Keratinocyte (primary cell): ENCODE results near the gene TYW1. TPM values are rescaled to one million over a fixed set of nuclear protein-coding genes. Genes with fewer than 3 reads are reported as not detected.
"Not testable (repeated sequence)": the region's sequence is repeated elsewhere in the genome, so short reads cannot be mapped to it uniquely, and the experiment has no call there.

Experiments used
- DNase-seq: peaks from one replicate; pipeline ENCODE4 v3.0.0-alpha.2; 2011; ENCODE audit warnings: low read depth, missing footprints, low spot score
- FAIRE-seq: peaks from 2 replicates; lab custom pipeline; 2011; peaks lifted over from hg19 to GRCh38; lab: Jason Lieb, UNC
- H2AFZ ChIP-seq: 2 replicates; pipeline ENCODE4 v1.6.0; 2012; ENCODE audit warnings: low read length, control low read depth, inconsistent platforms; ENCODE audit not compliant: control insufficient read depth
- H3K27ac ChIP-seq: 2 replicates; pipeline ENCODE4 v1.5.1; 2011; ENCODE audit warnings: low read length; ENCODE audit not compliant: control insufficient read depth, insufficient read depth
- H3K27me3 ChIP-seq: 3 replicates; pipeline ENCODE4 v1.6.0; 2011; ENCODE audit warnings: low read length; ENCODE audit not compliant: control insufficient read depth, insufficient read depth; ENCODE audit errors: extremely low read depth
- H3K36me3 ChIP-seq, 2 experiments: 2 replicates in 1 of 2; 3 replicates in 1 of 2; pipeline ENCODE4 v1.5.1; 2011; ENCODE audit warnings: low read length in 2 of 2, mild to moderate bottlenecking in 1 of 2; ENCODE audit not compliant: control insufficient read depth in 2 of 2, insufficient read depth in 2 of 2; ENCODE audit errors: extremely low read depth in 1 of 2
- H3K4me1 ChIP-seq: 3 replicates; pipeline ENCODE4 v1.5.1; 2011; ENCODE audit warnings: low read length; ENCODE audit not compliant: control insufficient read depth, insufficient read depth; ENCODE audit errors: extremely low read depth
- H3K4me2 ChIP-seq: 3 replicates; pipeline ENCODE4 v1.6.0; 2011; ENCODE audit warnings: low read depth, low read length; ENCODE audit not compliant: control insufficient read depth, insufficient read depth; ENCODE audit errors: extremely low read depth
- H3K4me3 ChIP-seq, 3 experiments: fragments of 200-600 bp in 1 of 3; sonication (generic) in 1 of 3; 2 replicates in 2 of 3; 3 replicates in 1 of 3; pipeline ENCODE4 v1.5.1; 2011 to 2016; ENCODE audit warnings: low read length in 3 of 3, mild to moderate bottlenecking in 3 of 3, control low read depth in 2 of 3, inconsistent platforms in 1 of 3, low read depth in 1 of 3, mixed read lengths in 1 of 3, mixed run types in 1 of 3, moderate library complexity in 1 of 3; ENCODE audit not compliant: control insufficient read depth in 2 of 3, insufficient read depth in 2 of 3; ENCODE audit errors: extremely low read depth in 1 of 3
- H3K79me2 ChIP-seq: 2 replicates; pipeline ENCODE4 v1.6.0; 2012; ENCODE audit warnings: low read length; ENCODE audit not compliant: control insufficient read depth, insufficient read depth
- H3K9ac ChIP-seq: 3 replicates; pipeline ENCODE4 v1.6.0; 2011; ENCODE audit warnings: low read length; ENCODE audit not compliant: control insufficient read depth, insufficient read depth; ENCODE audit errors: extremely low read depth
- H3K9me1 ChIP-seq: 3 replicates; pipeline ENCODE4 v1.6.0; 2011; ENCODE audit warnings: low read length; ENCODE audit not compliant: control insufficient read depth, insufficient read depth; ENCODE audit errors: extremely low read depth
- H3K9me3 ChIP-seq: 2 replicates; pipeline ENCODE4 v1.5.1; 2012; ENCODE audit warnings: low read depth, low read length; ENCODE audit not compliant: control insufficient read depth
- H4K20me1 ChIP-seq: 3 replicates; pipeline ENCODE4 v1.6.0; 2011; ENCODE audit warnings: low read length; ENCODE audit not compliant: control insufficient read depth, insufficient read depth; ENCODE audit errors: extremely low read depth
- CTCF ChIP-seq, 3 experiments: IDR thresholded peaks in 1 of 3; conservative IDR thresholded peaks in 1 of 3; optimal IDR thresholded peaks in 1 of 3; 2 replicates in 2 of 3; 3 replicates in 1 of 3; pipeline versions ENCODE3 to v1.5.1; 2011; ENCODE audit warnings: low read length in 3 of 3, mild to moderate bottlenecking in 3 of 3, moderate library complexity in 2 of 3, control low read depth in 1 of 3, inconsistent platforms in 1 of 3; ENCODE audit not compliant: insufficient read depth in 2 of 3; ENCODE audit errors: extremely low read depth in 1 of 3
- EZH2 ChIP-seq: IDR thresholded peaks from one replicate; pipeline ENCODE4 v1.6.1; 2012; ENCODE audit warnings: inconsistent platforms, mild to moderate bottlenecking, low read length, moderate library complexity
- dilution Hi-C: fragments of 300-500 bp; cut with MboI; formaldehyde crosslinking; loops from one replicate; pipeline ENCODE4 v1.7.0; 2020; ENCODE audit warnings: low sequenced_read_pairs; ENCODE audit not compliant: extremely low pct_ligation_motif_present
- polyA plus RNA-seq, 5 experiments: library from polyadenylated mRNA; depleted of rRNA in 3 of 5; stranded (reverse) in 3 of 5; stranded (forward) in 1 of 5; unstranded in 1 of 5; fragments of >200 nt; gene quantifications; 1 replicate in 1 of 5; 2 replicates in 3 of 5; 3 replicates in 1 of 5; pipeline versions ENCODE4 v1.2.1 to v1.2.3, GENCODE V29; 2011 to 2012; ENCODE audit warnings: missing spikeins in 2 of 5, low read depth in 1 of 5, low replicate concordance in 1 of 5

The TYW1 gene
- polyA plus RNA-seq, 1 donor (not counting 4 experiments of a cell fraction or from before 2014, with no cell fraction given): 16.4 TPM

- DNase-seq: no peak
Measured at GRCh38 chr7:66970310-66970709, 26.3 kb upstream of the TYW1 start.

DNA sequence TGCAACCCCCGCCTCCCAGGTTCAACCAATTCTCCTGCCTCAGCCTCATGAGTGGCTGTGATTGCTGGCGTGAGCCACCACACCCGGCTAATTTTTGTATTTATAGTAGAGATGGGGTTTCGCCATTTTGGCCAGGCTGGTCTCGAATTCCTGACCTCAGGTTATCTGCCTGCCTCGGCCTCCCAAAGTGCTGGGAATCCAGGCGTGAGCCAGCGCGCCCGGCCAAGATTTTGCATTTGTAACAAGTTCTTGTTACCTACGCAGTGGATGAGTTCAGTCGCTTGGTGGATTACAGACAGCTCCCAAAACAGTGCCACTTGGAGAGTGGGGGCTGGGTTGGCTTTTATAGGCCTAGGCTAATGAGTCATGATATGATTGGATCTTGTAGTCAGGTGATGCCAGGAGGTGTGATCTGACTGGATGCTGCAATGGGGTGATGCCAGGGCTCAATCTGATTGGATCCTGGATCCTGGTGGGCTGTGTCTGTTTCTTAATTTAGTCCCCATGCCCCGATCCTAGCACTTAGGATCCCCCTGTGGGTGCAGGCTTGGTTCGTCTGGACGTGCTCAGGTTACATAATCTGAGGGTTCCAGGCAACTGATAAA lies 21.5 kb upstream of the TYW1 start:
- Histone ChIP-seq H3K9me1 (no peaks in the 10 kb centered on the region), H3K4me3 (no peak overlapping the region), H3K36me3 (no peaks in the 10 kb centered on the region), H3K9ac (no peak overlapping the region), H3K4me2 (no peak overlapping the region), H2AFZ (no peak overlapping the region), H3K4me1 (no peaks in the 10 kb centered on the region), H3K79me2 (no peaks in the 10 kb centered on the region), H3K27ac (no peak overlapping the region), H4K20me1 (no peaks in the 10 kb centered on the region), H3K9me3 (peaks cover 2% of the 10 kb centered on the region), H3K27me3 (no peaks in the 10 kb centered on the region)
- TF ChIP-seq CTCF (optimal IDR thresholded peaks at IDR 0.05 in 1 of 3, IDR thresholded peaks at IDR 0.05 in 1 of 3, conservative IDR thresholded peaks at IDR 0.05 in 1 of 3; ENCODE audit: extremely low read depth in 1 of 3, insufficient read depth in 2 of 3, low read length in 3 of 3) (no peak), EZH2 (no peak)
- dilution Hi-C loops: no loop called here
- DNase-seq (no peak), FAIRE-seq (no peak)

More at GRCh38 chr7:66970310-66970709, 26.3 kb upstream of the TYW1 start:
- H3K36me3 ChIP-seq: no peaks in the 10 kb centered on the region
- H3K27ac ChIP-seq: no peak overlapping the region
- H2AFZ ChIP-seq: no peak overlapping the region
- dilution Hi-C loops: no loop called here
- TF ChIP-seq EZH2 (no peak), CTCF (optimal IDR thresholded peaks at IDR 0.05 in 1 of 3, IDR thresholded peaks at IDR 0.05 in 1 of 3, conservative IDR thresholded peaks at IDR 0.05 in 1 of 3; ENCODE audit: extremely low read depth in 1 of 3, insufficient read depth in 2 of 3, low read length in 3 of 3) (no peak)
- no peak for FAIRE-seq
- H3K4me3 ChIP-seq: no peak overlapping the region
- H3K9ac ChIP-seq: no peak overlapping the region
- no peaks in the 10 kb centered on the region for H3K4me1 ChIP-seq
- no peaks in the 10 kb centered on the region for H3K9me1 ChIP-seq
- no peaks in the 10 kb centered on the region for H3K9me3 ChIP-seq
- no peaks in the 10 kb centered on the region for H3K27me3 ChIP-seq
- no peaks in the 10 kb centered on the region for H4K20me1 ChIP-seq
- H3K79me2 ChIP-seq: no peaks in the 10 kb centered on the region
- H3K4me2 ChIP-seq: no peak overlapping the region

DNA sequence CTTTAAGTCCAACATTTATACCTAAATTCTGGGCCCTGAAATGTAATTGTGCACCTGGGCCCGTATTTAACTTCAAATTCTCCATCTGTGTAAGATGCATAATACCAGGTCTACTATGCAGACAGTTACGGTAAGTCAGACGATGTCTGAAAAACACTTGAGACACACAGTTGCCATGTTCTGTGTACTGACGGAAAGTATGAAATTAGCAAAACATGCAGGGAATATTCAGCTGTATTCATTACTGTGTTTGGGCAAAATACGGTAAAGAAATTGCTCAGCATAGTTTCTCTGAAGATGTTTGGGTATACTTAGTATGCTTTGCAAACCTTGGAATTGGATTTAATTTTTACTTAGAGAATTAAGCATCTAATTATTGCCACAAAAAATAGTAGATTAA lies 18.3 kb upstream of the TYW1 start:
- H3K27ac ChIP-seq, H3K4me3 ChIP-seq, H3K79me2 ChIP-seq, H3K4me2 ChIP-seq, DNase-seq, H3K9ac ChIP-seq, H3K4me1 ChIP-seq, H2AFZ ChIP-seq, dilution Hi-C loops, H3K36me3 ChIP-seq, H3K9me1 ChIP-seq, H4K20me1 ChIP-seq, H3K9me3 ChIP-seq, H3K27me3 ChIP-seq: not testable (repeated sequence)
- peak; percentile 67 for FAIRE-seq

GRCh38 chr7:66979013-66979412 lies 17.6 kb upstream of the TYW1 start:
- dilution Hi-C loops, H3K36me3 ChIP-seq, H3K4me2 ChIP-seq, H2AFZ ChIP-seq, H3K4me3 ChIP-seq, FAIRE-seq, H3K4me1 ChIP-seq, H3K27me3 ChIP-seq, H3K9me3 ChIP-seq, DNase-seq, H3K9ac ChIP-seq, H3K27ac ChIP-seq, H3K79me2 ChIP-seq, H3K9me1 ChIP-seq, H4K20me1 ChIP-seq: not testable (repeated sequence)
